ENCODE data around the gene SLC35G1.

Gene SLC35G1, protein sequence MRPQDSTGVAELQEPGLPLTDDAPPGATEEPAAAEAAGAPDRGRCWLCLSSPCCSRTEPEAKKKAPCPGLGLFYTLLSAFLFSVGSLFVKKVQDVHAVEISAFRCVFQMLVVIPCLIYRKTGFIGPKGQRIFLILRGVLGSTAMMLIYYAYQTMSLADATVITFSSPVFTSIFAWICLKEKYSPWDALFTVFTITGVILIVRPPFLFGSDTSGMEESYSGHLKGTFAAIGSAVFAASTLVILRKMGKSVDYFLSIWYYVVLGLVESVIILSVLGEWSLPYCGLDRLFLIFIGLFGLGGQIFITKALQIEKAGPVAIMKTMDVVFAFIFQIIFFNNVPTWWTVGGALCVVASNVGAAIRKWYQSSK

DNA sequence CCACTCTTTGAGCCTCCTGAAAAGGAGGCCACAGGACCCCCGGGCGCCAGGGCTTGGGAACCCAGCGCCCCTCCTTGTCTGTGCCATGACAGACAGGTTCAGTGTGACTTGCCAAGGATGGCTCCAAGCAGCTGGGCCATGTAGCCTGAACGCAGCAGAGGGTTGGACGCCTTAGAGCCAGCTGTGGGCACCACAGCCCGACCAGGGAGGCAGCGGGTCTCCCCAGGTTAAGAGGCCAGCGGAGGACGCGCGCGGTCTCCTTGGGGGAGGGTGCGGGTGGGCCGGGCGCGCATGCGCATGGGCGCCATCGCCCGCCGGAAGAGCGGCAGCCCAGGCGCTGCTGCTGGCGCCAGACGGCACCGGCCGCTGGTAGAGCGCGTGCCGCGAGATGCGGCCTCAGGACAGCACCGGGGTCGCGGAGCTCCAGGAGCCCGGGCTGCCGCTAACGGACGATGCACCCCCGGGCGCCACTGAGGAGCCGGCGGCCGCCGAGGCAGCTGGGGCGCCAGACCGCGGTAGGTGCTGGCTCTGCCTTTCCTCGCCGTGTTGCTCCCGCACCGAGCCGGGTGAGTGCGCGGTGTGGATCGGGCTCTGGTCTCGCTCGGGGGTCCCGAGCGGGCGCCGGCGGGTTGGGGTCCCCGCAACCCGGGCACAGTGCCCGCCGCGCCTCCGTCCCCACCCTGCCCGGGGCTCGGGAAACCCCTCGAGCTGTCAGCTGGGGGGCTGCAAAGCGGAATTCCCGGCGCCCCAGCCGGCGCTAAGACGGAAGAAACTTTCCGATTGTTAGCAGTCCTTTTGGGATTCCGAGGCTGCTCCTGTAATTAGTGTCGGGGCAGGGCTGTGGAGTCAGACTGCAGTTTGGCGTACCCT lies at the start of gene SLC35G1:
Gene SLC35G1 (plus strand): TSS at position 333 of the 870 bp plus-strand sequence. CDS start 56 bp downstream, at position 389.
- 0 out of 2 replicates have a peak, but pooled peaks have one; percentile 3 for TF ChIP-seq ZNF70 (CRISPR knock-in tag; IDR thresholded peaks at IDR 0.05)
- TF ChIP-seq ISL1 (CRISPR knock-in tag; IDR thresholded peaks at IDR 0.05) = no peak
- TF ChIP-seq PATZ1 (CRISPR knock-in tag; IDR thresholded peaks at IDR 0.05; ENCODE audit: borderline replicate concordance) = no peak
- TF ChIP-seq, protein P1, sequence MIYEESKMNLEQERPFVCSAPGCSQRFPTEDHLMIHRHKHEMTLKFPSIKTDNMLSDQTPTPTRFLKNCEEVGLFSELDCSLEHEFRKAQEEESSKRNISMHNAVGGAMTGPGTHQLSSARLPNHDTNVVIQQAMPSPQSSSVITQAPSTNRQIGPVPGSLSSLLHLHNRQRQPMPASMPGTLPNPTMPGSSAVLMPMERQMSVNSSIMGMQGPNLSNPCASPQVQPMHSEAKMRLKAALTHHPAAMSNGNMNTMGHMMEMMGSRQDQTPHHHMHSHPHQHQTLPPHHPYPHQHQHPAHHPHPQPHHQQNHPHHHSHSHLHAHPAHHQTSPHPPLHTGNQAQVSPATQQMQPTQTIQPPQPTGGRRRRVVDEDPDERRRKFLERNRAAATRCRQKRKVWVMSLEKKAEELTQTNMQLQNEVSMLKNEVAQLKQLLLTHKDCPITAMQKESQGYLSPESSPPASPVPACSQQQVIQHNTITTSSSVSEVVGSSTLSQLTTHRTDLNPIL (CRISPR knock-in tag; IDR thresholded peaks at IDR 0.05; ENCODE audit: low read depth) = no peak
- no peak for TF ChIP-seq RARB (CRISPR knock-in tag; IDR thresholded peaks at IDR 0.05)
- TF ChIP-seq TSHZ2 (CRISPR knock-in tag; IDR thresholded peaks at IDR 0.05) = no peak
- TF ChIP-seq OSR1 (CRISPR knock-in tag; IDR thresholded peaks at IDR 0.05) = no peak
- 0 out of 2 replicates have a peak, but pooled peaks have one; percentile 38 for TF ChIP-seq ZFP3 (CRISPR knock-in tag; IDR thresholded peaks at IDR 0.05)
- no peak for TF ChIP-seq CSDC2 (CRISPR knock-in tag; IDR thresholded peaks at IDR 0.05)
- TF ChIP-seq SNAI2 (CRISPR knock-in tag; IDR thresholded peaks at IDR 0.05) = no peak
- no peak for TF ChIP-seq TOX (CRISPR knock-in tag; IDR thresholded peaks at IDR 0.05; ENCODE audit: borderline replicate concordance)
- TF ChIP-seq ZFP30 (CRISPR knock-in tag; IDR thresholded peaks at IDR 0.05) = no peak
- TF ChIP-seq ZNF8 (CRISPR knock-in tag; IDR thresholded peaks at IDR 0.05) = no peak
- ATAC-seq = peak; percentile 94

DNA sequence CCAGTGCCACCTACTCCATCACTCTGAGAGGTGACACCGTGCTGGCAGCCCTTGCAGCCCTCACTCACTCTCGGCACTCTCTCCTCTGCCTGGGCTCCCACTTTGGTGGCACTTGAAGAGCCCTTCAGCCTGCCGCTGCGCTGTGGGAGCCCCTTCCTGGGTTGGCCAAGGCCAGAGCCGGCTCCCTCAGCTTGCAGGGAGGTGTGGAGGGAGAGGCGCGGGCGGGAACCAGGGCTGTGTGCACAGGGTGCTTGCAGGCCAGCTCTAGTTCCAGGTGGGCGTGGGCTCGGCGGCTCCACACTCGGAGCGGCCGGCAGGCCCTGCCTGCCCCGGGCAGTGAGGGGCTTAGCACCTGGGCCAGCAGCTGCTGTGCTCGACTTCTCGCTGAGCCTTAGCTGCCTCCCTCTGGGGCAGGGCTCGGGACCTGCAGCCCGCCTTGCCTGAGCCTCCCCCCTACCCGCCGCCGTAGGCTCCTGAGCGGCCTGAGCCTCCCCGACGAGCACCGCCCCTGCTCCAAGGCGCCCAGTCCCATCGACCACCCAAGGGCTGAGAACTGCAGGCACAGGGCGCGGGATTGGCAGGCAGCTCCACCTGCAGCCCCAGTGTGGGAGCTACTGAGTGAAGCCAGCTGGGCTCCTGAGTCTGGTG lies 48.7 kb upstream of the SLC35G1 start:
- no peak for ATAC-seq
- no peak for TF ChIP-seq TSHZ2 (CRISPR knock-in tag; IDR thresholded peaks at IDR 0.05)
- no peak for TF ChIP-seq TCF4 (CRISPR knock-in tag; IDR thresholded peaks at IDR 0.05; ENCODE audit: borderline replicate concordance)
- TF ChIP-seq TOX (CRISPR knock-in tag; IDR thresholded peaks at IDR 0.05; ENCODE audit: borderline replicate concordance) = no peak
- no peak for TF ChIP-seq SNAI2 (CRISPR knock-in tag; IDR thresholded peaks at IDR 0.05)
- TF ChIP-seq ZNF565 (CRISPR knock-in tag; conservative IDR thresholded peaks at IDR 0.05; ENCODE audit: low read depth) = no peak
- no peak for TF ChIP-seq ZNF8 (CRISPR knock-in tag; IDR thresholded peaks at IDR 0.05)
- TF ChIP-seq ARNTL (CRISPR knock-in tag; IDR thresholded peaks at IDR 0.05; ENCODE audit: borderline replicate concordance, low read depth) = no peak
- TF ChIP-seq ISL1 (CRISPR knock-in tag; IDR thresholded peaks at IDR 0.05) = no peak
- no peak for TF ChIP-seq OSR1 (CRISPR knock-in tag; IDR thresholded peaks at IDR 0.05)
- TF ChIP-seq ZFP3 (CRISPR knock-in tag; IDR thresholded peaks at IDR 0.05) = no peak
- TF ChIP-seq ZC3H10 (CRISPR knock-in tag; IDR thresholded peaks at IDR 0.05) = no peak
- no peak for TF ChIP-seq ESRRG (CRISPR knock-in tag; IDR thresholded peaks at IDR 0.05)
- no peak for TF ChIP-seq PATZ1 (CRISPR knock-in tag; IDR thresholded peaks at IDR 0.05; ENCODE audit: borderline replicate concordance)
- TF ChIP-seq, protein P1 (CRISPR knock-in tag; IDR thresholded peaks at IDR 0.05; ENCODE audit: low read depth) = no peak
- no peak for TF ChIP-seq ZNF70 (CRISPR knock-in tag; IDR thresholded peaks at IDR 0.05)
- no peak for TF ChIP-seq GLIS3 (CRISPR knock-in tag; IDR thresholded peaks at IDR 0.05)
